Kidney (tissue), 14 donors: ENCODE measurements around the gene MIGA2. TPM values are rescaled to one million over a fixed set of nuclear protein-coding genes. Genes with fewer than 3 reads are reported as not detected.

Source experiments
- DNase-seq, 5 donors: peaks; one replicate each; pipeline ENCODE4 v3.0.0-alpha.2; 2013 to 2020
- FAIRE-seq: peaks from 2 replicates; lab custom pipeline; 2012; peaks lifted over from hg19 to GRCh38; lab: Jason Lieb, UNC
- H3K27ac ChIP-seq, 2 donors: one replicate each; pipeline ENCODE4 v1.7.0; 2013; ENCODE audit warnings: low read depth in 2 of 2, low read length in 2 of 2, inconsistent platforms in 1 of 2
- H3K27me3 ChIP-seq: one replicate; pipeline ENCODE4 v1.7.1; 2013; ENCODE audit warnings: low read length, inconsistent platforms; ENCODE audit not compliant: control insufficient read depth, insufficient read depth
- H3K36me3 ChIP-seq, 3 donors: one replicate each; pipeline versions ENCODE4 v1.7.0 to v1.7.1; 2013; ENCODE audit warnings: low read length in 3 of 3, control low read depth in 1 of 3, inconsistent platforms in 1 of 3; ENCODE audit not compliant: insufficient read depth in 3 of 3, control insufficient read depth in 2 of 3
- H3K4me1 ChIP-seq, 3 donors: one replicate each; pipeline versions ENCODE4 v1.7.0 to v1.7.1; 2013; ENCODE audit warnings: low read length in 3 of 3, inconsistent platforms in 1 of 3, low read depth in 1 of 3; ENCODE audit not compliant: control insufficient read depth in 2 of 3, insufficient read depth in 2 of 3
- H3K4me3 ChIP-seq, 3 donors: one replicate each; pipeline versions ENCODE4 v1.7.0 to v1.8.1; 2013; ENCODE audit warnings: low read length in 3 of 3, control low read depth in 1 of 3, inconsistent platforms in 1 of 3
- H3K9ac ChIP-seq, 3 donors: one replicate each; pipeline versions ENCODE4 v1.7.0 to v1.7.1; 2013; ENCODE audit warnings: low read length in 3 of 3, control low read depth in 1 of 3, inconsistent platforms in 1 of 3
- H3K9me3 ChIP-seq, 3 donors: one replicate each; pipeline versions ENCODE4 v1.7.0 to v1.7.1; 2013; ENCODE audit warnings: low read length in 3 of 3, control low read depth in 1 of 3, inconsistent platforms in 1 of 3; ENCODE audit not compliant: control insufficient read depth in 2 of 3, insufficient read depth in 1 of 3
- intact Hi-C: fragments of 100-400 bp; cut with DNase I; formaldehyde crosslinking; loops from one replicate; pipeline ENCODE4 v1.11.1; 2022
- polyA plus RNA-seq: library from polyadenylated mRNA; stranded (reverse); fragments of 350-450 nt; fragmentation: Illumina TruSeq; extraction: RNeasy Lipid Tissue Mini Kit (QIAGEN cat#74804); gene quantifications from one replicate; pipeline ENCODE4 v1.2.3, GENCODE V29; 2014; ENCODE audit warnings: low read depth, low replicate concordance; ENCODE audit not compliant: insufficient read depth
- total RNA-seq: library from RNA; stranded (reverse); fragmentation: NEBNext Ultra II Directional; extraction: Animal tissue kit (Norgen Biotek cat#: 25700); gene quantifications from one replicate; pipeline ENCODE4 v1.2.1, GENCODE V29; 2021
- TF ChIP-seq, protein P1 (sequence below): IDR thresholded peaks from 3 replicates; pipeline ENCODE4 v1.5.1; 2012; ENCODE audit warnings: mild to moderate bottlenecking, moderate library complexity, borderline replicate concordance; ENCODE audit not compliant: insufficient read depth; ENCODE audit errors: extremely low read depth
- donor health status: control.
- donor health status: control.
- donor health status: control.
- donor health status: control.
- donor health status: control.
- donor health status: DM: yes; HTN: yes; CAD: no.
- donor health status: Normal renal cell carcinoma (clear cell type).

MIGA2 gene
- total and polyA plus RNA-seq, 2 donors from 2014 or later = 26.1 to 29.9 TPM

DNA sequence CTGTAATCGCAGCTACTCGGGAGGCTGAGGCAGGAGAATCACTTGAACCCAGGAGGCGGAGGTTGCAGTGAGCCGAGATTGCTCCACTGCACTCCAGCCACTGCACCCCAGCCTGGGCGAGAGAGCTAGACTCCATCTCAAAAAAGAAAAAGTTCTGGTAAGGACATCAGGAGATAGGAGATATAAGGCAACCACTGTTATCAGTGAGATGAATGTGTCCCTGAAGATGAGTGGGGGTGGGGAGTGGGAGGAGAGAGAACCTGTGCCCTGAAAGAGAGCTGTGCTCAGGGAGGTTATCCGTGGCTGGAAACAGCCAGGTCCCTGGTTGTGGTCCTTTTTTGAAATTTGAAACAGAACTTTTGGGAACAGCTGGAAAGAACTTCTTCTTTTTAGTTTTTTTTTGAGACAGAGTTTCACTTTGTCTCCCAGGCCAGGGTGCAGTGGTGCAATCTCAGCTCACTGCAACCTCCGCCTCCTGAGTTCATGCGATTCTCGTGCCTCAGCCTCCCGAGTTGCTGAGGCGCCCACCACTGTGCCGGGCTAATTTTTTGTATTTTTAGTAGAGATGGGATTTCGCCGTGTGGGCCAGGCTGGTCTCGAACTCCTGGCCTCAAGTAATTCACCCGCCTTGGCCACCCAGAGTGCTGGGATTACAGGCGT is 77.3 kb downstream of the MIGA2 start:
- H3K27ac ChIP-seq = no peak overlapping the region
- TF ChIP-seq, protein P1, sequence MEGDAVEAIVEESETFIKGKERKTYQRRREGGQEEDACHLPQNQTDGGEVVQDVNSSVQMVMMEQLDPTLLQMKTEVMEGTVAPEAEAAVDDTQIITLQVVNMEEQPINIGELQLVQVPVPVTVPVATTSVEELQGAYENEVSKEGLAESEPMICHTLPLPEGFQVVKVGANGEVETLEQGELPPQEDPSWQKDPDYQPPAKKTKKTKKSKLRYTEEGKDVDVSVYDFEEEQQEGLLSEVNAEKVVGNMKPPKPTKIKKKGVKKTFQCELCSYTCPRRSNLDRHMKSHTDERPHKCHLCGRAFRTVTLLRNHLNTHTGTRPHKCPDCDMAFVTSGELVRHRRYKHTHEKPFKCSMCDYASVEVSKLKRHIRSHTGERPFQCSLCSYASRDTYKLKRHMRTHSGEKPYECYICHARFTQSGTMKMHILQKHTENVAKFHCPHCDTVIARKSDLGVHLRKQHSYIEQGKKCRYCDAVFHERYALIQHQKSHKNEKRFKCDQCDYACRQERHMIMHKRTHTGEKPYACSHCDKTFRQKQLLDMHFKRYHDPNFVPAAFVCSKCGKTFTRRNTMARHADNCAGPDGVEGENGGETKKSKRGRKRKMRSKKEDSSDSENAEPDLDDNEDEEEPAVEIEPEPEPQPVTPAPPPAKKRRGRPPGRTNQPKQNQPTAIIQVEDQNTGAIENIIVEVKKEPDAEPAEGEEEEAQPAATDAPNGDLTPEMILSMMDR = no peak
- FAIRE-seq = no peak
- H3K4me1 ChIP-seq = peaks cover 0 to 16% (median 10%) of the 10 kb centered on the region in 3 donors
- H3K9ac ChIP-seq = no peak overlapping the region
- no peaks in the 10 kb centered on the region for H3K9me3 ChIP-seq
- peak in 1 of 5 donors; percentile 35 for DNase-seq
- intact Hi-C loops = no loop called here
- H3K36me3 ChIP-seq = no peaks in the 10 kb centered on the region
- H3K27me3 ChIP-seq = no peaks in the 10 kb centered on the region
- H3K4me3 ChIP-seq = no peak overlapping the region

DNA sequence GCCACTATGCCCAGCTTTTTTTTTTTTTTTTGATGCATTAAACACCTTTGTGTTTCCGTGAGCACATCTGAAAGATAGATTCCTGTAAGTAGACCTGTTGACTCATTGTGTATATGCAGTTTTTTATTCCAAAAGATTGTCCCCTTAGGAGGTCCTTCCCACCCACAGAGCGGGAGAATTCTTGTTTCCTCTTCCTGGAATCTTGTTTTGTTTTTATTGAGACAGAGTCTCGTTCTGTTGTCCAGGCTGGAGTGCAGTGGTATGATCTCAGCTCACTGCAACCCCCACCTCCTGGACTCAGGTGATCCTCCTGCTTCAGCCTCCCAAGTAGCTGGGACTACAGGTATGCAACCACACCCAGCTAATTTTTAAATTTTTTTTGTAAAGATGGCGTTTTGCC is 82.4 kb downstream of the MIGA2 start:
- Histone ChIP-seq H3K4me1 (peaks cover 0 to 5% (median 0%) of the 10 kb centered on the region in 3 donors), H3K4me3 (no peak overlapping the region), H3K36me3 (peaks cover 0 to 16% (median 9%) of the 10 kb centered on the region in 3 donors), H3K9me3 (no peaks in the 10 kb centered on the region), H3K27ac (no peak overlapping the region), H3K27me3 (no peaks in the 10 kb centered on the region), H3K9ac (no peak overlapping the region)
- FAIRE-seq (no peak), DNase-seq (no peak)
- TF ChIP-seq, protein P1 = no peak
- intact Hi-C loops = no loop called here

DNA sequence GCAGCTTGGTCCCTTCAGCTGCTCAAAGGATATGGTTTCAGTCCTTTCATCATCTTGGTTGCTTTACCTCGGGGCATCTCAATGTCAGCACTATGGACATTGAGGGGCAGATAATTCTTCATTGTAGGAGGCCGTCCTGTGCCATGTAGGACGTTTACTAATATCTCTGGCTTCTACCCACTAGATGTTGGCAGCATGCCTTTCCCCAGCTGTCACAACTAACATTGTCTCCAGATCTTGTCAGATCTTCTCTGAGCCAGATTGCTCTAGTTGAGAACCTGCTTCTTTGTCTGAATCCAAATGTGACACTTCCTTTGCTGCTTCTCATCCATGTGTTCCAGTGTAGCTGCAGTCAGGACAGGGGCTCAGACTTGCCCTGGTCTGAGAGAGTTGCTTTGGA is 85.1 kb downstream of the MIGA2 start:
- TF ChIP-seq, protein P1 = no peak
- Histone ChIP-seq H3K27ac (no peak overlapping the region), H3K4me1 (no peaks in the 10 kb centered on the region), H3K4me3 (no peak overlapping the region), H3K9ac (no peak overlapping the region), H3K27me3 (no peaks in the 10 kb centered on the region), H3K36me3 (peaks cover 0 to 25% (median 10%) of the 10 kb centered on the region in 3 donors), H3K9me3 (no peaks in the 10 kb centered on the region)
- no peak for FAIRE-seq
- intact Hi-C loops = loop anchor here (10.0 kb wide), 1 partner anchor 663 kb away; no protein-coding TSS in a partner anchor
- no peak for DNase-seq

Other genes with a start within 250 kb of the MIGA2 start
- gene TBC1D13, start 249.4 kb upstream of the MIGA2 start, total RNA-seq = 29.0 TPM
- gene TBC1D13, start 249.4 kb upstream of the MIGA2 start, polyA plus RNA-seq = 38.5 TPM
- gene ENDOG, start 218.1 kb upstream of the MIGA2 start, total RNA-seq = 20.6 TPM
- gene ENDOG, start 218.1 kb upstream of the MIGA2 start, polyA plus RNA-seq = 59.9 TPM
- gene SPOUT1, start 206.8 kb upstream of the MIGA2 start, total RNA-seq = 42.0 TPM
- 56.8 TPM for gene SPOUT1, start 206.8 kb upstream of the MIGA2 start, polyA plus RNA-seq
- gene KYAT1, start 154.7 kb upstream of the MIGA2 start, total RNA-seq = 5.1 TPM
- gene KYAT1, start 154.7 kb upstream of the MIGA2 start, polyA plus RNA-seq = 17.0 TPM
- gene LRRC8A, start 154.5 kb upstream of the MIGA2 start, total RNA-seq = 37.4 TPM
- 18.5 TPM for gene LRRC8A, start 154.5 kb upstream of the MIGA2 start, polyA plus RNA-seq
- gene PHYHD1, start 115.6 kb upstream of the MIGA2 start, total RNA-seq = 59.0 TPM
- 122 TPM for gene PHYHD1, start 115.6 kb upstream of the MIGA2 start, polyA plus RNA-seq
- 13.9 TPM for gene DOLK, start 89.0 kb upstream of the MIGA2 start, total RNA-seq
- 17.0 TPM for gene DOLK, start 89.0 kb upstream of the MIGA2 start, polyA plus RNA-seq
- gene NUP188, start 88.9 kb upstream of the MIGA2 start, total RNA-seq = 27.9 TPM
- gene NUP188, start 88.9 kb upstream of the MIGA2 start, polyA plus RNA-seq = 6.4 TPM
- gene SH3GLB2, start 8.3 kb upstream of the MIGA2 start, total RNA-seq = 128 TPM
- 118 TPM for gene SH3GLB2, start 8.3 kb upstream of the MIGA2 start, polyA plus RNA-seq
- gene DOLPP1, start 44.5 kb downstream of the MIGA2 start, total RNA-seq = 9.1 TPM
- 12.1 TPM for gene DOLPP1, start 44.5 kb downstream of the MIGA2 start, polyA plus RNA-seq
- 32.3 TPM for gene CRAT, start 74.2 kb downstream of the MIGA2 start, total RNA-seq
- gene CRAT, start 74.2 kb downstream of the MIGA2 start, polyA plus RNA-seq = 76.8 TPM
- 164 TPM for gene PTPA, start 74.8 kb downstream of the MIGA2 start, total RNA-seq
- 161 TPM for gene PTPA, start 74.8 kb downstream of the MIGA2 start, polyA plus RNA-seq
- 46.9 TPM for gene IER5L, start 141.6 kb downstream of the MIGA2 start, total RNA-seq
- 18.0 TPM for gene IER5L, start 141.6 kb downstream of the MIGA2 start, polyA plus RNA-seq